Glomerular visceral epithelial cell (primary cell): Measurements from ENCODE around the gene SPRR3.
"Not testable (repeated sequence)": the region's sequence is repeated elsewhere in the genome, so short reads cannot be mapped to it uniquely, and the experiment has no call there.

Experiments
- DNase-seq: peaks from one replicate; pipeline ENCODE4 v3.0.0-alpha.2; 2016; ENCODE audit errors: extremely low spot score

Gene SPRR3

DNA sequence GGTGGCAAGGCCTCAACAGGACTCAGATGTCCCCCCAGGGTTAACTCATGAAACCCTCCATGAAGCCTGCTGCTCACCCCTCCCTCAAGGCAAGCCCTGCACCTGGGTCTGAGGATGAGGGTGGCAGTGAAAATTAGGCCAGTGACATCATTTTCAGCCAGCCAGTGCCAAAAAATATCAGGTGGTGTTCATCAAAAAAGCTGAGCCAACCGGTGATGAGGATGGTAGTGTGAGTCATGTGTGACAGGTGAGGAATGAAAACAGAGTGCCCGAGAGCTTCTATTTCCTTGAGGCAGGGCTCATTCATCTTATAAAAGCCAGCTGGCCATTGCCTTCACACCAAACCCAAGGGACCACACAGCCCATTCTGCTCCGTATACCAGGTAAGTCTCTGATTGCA, 17.8 kb upstream of the SPRR3 start, which contains the start of gene SPRR1A:
SPRR1A (plus strand) TSS at position 339 of the 400 bp plus-strand sequence. CDS start 1,150 bp downstream, outside the sequence.
- no peak for DNase-seq

DNA sequence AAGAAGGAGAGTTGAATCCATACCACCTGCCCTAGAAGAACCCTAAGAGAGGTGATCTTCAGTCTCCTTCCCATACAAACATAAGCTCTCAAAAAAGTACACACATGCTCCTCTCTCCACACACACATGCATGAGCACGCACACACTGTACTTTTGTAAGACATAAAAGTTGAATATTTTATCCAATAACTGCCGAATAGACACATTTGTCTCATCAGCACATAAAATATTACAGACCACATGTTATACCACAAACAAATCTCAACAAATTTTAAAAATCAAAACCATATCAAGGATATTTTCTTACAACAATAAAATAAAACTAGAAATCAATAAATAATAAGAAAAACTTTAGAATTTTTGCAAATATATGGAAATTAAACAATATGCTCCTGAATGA, 15.0 kb upstream of the SPRR3 start:
- no peak for DNase-seq

DNA sequence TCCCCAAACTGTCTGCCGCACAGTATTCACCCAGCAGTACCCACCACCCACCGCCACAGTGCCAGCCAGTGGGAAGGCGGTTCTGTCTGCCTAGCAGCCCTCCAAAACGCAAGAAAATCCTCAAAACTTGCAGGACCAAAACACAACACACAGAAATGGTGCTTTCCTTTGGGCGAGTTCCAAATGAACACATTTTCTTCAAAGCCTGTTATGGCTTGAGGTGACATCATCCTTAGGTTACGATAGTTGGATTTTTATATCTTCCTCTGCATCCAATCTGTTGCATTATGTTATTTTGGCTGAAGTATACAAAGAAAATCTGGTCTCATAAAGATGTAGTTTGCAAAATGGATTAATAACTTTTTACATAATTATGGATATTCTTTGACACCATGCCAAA, 8.4 kb upstream of the SPRR3 start:
- no peak for DNase-seq

DNA sequence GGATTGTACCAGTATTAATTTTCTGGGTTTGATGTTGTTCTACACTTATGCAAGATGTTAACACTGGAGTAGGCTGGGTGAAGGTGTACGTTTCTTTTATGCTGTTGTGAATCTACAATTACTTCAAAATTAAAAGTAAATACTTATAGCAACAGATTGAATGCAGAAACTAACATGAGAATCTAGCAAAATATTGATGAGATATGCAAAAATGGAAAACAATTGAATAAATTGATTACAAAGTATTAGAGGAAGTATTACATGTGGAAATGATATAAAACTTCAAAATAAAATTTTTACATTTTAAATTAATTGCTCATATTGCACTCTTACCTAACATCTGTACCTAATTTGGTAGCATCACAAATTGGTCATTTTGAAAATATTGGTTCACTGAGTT, 5.7 kb upstream of the SPRR3 start:
- DNase-seq, result no peak

DNA sequence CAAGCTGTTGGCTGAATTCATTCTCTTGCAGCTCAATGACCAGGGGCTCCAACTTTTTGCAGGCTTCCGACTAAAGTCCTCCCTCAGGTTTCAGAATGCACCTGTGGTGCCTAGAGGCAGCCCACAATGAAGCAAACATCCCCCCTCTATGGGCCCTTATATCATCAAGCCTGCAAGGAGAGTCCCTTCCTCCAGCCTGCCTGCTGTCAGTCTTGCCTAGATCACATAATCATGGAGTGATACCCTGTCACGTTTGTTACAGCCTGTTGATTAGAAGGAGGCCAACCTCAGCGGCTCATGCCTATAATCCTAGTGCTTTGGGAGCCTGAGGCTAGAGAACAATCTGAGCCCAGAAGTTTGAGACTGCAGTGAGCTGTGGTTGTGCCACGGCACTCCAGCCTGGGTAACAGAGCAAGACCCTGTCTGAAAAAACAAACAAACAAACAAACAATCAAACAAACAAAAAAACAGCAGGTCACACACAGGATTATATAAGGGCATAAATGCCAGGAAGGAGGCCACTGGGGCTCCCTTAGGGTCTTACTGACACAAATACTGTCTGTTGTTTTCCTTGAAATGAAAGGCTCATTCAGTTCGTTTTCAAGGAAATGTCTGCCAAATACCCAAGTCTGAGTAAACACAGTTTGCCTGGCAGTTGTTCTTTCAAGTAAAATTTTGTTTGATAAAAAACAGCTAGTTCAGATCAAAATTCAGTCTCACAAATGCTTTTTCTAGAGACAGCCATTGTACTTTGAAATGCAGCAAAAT, 4.7 kb upstream of the SPRR3 start:
- DNase-seq, result no peak

DNA sequence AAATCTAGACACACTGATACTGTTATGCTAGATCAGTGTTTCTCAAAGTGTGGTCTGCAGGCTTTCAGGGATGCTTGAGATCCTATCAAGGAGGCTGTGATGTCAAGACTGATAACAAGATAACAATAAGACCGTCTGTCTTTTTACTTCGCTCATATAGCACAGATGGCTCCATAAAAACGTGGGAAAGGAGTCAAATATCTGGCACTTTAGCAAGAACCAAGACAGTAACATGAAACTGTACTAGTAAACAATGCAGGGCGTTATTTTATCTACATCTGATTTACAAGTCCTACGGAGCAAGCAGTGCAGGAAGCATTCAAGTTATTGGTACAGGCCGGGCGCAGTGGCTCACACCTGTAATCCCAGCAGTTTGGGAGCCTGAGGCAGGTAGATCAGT, 3.6 kb upstream of the SPRR3 start:
- DNase-seq, result no peak

DNA sequence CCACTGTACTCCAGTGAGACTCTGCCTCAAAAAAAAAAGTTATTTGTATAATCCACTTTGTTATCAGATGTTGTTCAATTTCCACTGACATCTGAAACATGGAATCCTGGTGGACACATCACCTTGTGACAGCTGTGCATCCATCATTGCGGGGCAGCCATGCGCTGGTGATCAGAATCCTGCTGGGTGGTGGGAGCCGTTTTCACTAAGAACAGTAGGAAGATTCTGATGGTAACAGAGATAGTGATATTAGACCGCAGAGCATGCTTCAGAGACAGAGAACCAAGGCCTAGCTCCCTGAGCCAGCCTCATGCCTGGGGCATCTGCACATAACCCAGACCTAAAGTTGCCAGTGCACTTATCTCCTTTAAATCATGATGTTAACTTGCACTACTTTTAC, 3.1 kb upstream of the SPRR3 start:
- no peak for DNase-seq

DNA sequence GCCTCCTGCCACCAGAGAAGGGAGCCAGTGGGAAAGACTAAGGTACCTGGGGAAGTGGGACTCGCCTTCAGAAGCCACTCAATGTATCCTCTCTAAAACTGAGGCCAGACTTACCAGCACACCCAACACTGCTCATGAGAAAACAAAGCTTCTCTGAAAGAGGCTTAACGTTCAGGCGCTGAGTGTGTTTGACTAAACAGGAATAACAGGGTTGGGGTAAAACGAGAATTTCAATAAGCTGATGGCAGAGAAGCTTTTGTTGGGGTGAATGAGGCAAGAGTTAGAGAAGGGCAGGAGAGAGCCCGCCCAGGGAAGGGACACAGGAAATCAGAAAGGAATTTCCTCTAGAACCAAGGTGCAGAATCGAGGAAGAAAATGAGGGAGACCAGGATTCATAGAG, 1.7 kb upstream of the SPRR3 start:
- DNase-seq, result no peak

DNA sequence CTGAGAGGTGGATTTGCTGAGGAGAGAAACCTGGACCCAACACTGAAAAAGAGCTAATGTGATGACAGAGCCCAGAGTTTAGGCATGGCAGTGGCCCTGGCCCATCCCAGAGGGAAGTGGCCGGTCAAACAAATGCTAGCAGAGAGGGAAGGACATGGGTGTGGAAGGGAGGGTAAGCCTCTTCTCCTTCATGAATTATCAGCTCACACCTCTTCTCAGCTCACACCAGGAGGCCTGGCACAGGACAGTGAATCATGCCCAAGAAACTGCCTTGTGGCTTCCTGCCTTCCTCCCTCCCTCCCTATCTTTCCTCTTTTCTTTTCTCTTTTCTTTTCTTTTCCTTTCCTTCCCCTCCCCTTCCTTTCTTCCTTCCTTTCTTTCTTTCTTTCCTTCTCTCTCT, 1.3 kb upstream of the SPRR3 start:
- DNase-seq, result no peak

DNA sequence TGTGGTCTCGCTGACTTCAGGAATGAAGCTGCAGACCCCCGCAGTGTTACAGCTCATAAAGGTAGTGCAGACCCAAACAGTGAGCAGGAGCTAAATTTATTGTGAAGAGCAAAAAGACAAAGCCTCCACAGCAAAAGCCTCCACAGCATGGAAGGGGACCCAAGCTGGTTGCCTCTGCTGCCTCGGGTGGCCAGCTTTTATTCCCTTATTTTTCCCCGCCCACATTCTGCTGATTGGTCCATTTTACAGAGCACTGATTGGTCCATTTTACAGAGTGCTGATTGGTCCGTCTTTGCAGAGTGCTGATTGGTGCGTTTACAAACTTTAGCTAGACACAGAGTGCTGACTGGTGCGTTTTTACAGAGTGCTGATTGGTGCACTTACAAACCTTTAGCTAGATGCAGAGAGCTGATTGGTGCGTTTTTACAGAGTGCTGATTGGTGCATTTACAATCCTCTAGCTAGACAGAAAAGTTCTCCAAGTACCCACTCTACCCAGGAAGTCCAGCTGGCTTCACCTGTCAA, 9.7 kb downstream of the SPRR3 start:
- not testable (repeated sequence) for DNase-seq

DNA sequence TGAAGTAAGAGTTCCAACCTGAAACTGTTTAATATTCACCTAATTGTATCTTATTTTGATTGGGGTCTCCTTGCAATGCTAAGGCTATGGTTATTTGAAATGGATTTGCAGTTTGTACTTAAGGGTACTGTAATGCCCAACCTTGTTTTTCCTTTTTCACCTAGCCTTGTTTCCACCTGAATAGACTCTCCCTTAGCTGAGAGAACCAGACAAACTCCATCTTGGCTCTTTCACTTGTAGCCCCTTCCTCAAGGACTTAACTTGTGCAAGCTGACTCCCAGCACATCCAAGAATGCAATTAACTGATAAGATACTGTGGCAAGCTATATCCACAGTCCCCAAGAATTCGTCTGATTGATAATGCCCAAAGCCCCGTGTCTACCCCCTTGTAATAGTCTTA, 20.3 kb downstream of the SPRR3 start:
- DNase-seq, result not testable (repeated sequence)

DNA sequence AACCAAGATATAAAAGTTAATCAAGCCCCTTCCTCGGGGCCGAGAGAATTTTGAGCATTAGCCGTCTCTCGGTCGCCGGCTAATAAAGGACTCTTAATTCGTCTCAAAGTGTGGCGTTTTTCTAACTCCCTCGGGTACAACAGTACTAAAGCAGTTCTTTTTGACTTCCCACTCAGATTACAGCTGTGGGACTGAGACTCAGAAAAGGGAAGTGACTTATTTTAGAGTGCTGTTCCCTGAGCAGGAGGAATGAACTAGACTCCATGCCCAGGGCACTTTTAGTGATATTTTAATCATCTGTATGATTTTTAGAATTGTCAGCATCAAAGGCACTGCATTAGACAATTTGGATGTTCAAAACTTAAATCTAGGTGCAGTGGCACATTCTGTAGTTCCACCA, 20.8 kb downstream of the SPRR3 start:
- DNase-seq, result not testable (repeated sequence)

DNA sequence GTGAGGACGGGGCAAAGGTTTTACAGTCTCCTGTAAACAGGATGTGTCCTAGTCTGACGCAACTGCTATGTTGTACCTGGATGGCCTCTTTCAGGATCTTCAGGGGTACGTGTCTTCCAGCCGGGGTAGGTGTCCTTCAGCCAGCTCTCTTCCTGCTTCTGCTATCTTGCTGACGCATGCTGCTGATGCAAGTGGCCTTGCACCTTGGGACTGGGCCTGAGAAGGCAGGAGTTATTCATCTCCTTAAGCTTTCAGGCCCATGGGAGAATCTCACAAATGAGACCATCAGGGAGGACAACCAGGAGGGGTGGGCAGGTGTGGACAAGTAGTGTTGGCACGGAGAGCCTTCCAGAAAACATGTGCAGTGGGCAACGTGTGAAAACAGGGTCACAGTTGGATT, 21.6 kb downstream of the SPRR3 start:
- DNase-seq, result no peak

DNA sequence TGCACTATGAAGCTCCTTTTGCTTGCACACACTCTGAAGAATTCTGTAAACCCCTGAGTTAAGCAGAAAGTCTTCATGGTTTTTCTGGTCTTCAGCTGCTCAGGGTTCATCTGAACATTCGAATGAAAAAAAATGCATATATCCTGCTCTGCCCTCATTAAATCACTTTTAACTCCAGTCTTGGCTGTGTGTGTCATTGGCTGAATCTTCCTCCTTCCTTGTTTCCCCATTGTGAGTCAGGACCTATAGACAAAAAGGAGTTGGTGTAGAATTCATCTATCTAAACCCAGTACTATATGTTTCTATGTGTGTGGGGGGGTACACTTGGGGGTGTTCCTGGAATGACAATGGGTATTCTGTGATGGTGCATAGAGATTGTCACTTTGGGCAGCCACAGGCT, 22.9 kb downstream of the SPRR3 start:
- no peak for DNase-seq

DNA sequence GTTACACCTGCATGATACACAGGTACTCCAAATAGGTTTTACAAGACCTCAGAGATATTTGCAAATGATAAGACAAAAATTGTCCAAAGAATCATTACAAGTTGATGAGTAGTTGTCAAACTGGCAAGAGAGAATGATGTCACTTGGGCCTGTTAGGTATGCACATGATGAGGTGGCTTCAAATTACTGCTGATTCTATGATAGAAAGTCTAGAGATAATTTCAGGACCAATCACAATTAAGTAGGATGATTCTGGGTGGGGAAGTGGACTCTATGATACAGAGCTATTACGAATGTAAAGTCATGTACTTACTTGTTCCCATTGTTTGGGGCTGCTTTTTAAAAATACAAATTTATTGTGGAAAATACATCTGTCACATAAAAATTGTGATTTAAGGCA, 24.2 kb downstream of the SPRR3 start:
- no peak for DNase-seq

DNA sequence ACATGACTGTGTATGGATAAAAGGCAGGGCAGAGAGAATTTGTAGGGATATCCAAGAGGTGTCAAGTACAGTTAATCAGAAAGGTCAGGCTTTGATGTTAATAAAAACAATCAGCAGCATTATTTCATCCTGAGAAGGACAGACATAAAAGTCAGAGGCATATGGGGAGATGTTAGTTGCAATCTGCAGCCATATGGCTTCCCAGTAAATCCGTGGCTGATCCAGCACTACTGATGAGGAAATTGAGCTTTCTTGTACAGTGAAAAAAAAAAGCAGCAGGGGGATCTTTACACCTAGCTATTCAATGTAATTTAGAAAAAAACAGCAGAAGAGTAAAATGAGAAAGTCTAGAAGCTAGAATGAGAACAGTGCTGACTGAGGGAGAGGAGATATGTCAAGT, 27.2 kb downstream of the SPRR3 start:
- no peak for DNase-seq

DNA sequence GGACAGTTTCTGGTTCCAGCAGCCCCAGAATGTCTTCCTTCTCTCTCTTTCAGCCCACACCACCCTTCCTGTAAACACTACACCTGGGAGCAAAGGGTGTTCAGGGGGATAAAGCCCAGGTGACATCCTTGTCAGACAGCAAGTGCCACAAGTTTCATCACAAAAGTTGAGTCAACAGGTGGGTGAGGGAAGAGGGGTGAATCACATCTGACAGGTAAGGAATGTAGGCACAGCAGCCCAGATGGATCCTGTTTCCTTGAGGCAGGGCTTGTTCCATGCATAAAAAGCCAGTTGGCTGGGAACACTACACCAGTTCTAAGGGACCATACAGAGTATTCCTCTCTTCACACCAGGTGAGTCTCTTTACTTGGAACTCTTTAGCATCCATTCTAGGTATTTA, 29.3 kb downstream of the SPRR3 start, which contains the start of gene SPRR1B:
SPRR1B (plus strand) TSS at position 309 of the 400 bp plus-strand sequence. CDS start 1,143 bp downstream, outside the sequence.
- DNase-seq, result no peak

DNA sequence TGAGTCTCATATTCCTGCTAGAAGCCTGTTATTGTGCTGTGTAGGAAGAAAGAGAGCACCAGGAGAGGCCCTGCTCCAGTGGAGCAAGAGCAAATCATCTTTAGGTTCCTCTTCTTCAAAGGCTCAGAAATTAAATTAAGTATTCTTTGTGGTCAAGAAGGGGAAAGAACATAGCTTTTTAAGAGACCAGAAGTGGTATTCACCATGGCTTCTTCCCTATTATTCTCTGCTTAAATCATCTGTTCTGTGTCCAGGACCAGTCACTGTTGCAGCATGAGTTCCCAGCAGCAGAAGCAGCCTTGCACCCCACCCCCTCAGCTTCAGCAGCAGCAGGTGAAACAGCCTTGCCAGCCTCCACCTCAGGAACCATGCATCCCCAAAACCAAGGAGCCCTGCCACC, 30.5 kb downstream of the SPRR3 start:
- no peak for DNase-seq

DNA sequence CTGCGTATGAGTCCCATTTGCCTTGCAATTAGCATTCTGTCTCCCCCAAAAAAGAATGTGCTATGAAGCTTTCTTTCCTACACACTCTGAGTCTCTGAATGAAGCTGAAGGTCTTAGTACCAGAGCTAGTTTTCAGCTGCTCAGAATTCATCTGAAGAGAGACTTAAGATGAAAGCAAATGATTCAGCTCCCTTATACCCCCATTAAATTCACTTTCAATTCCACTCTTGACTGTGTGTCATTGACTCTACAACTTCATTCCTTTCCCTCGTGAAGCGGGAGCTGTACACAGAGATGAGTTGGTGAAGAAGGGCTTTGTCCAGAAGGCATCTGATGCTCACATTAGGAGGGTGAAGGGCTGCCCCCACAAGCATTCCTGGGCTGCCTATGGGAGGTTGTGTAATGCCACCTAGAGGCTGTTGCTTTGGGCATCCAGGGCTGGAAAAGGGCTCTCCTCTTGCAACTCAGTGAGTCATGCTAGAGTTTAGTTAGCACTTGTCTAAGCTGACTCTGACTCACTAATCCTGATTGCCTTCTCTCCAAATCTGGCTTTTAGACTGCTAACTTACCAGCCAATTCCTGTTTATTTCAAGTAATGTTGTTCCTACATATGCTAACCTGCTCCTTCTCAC, 31.2 kb downstream of the SPRR3 start:
- peak; percentile 24 for DNase-seq

DNA sequence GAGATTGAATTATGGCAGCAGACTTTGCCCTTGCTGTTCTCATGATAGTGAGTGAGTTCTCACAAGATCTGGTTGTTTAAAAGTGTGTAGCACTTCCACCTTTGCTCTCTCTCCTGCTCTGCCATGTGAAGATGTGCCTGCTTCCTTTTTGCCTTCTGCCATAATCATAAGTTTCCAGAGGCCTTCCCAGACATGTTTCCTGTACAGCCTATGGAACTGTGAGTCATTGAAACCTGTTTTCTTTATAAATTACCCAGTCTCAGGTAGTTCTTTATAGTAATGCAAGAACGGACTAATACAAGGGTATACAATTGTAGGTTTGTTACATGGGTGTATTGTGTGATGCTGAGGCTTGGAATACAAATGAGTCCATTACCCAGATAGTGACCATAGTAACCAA, 33.7 kb downstream of the SPRR3 start:
- DNase-seq, result no peak

DNA sequence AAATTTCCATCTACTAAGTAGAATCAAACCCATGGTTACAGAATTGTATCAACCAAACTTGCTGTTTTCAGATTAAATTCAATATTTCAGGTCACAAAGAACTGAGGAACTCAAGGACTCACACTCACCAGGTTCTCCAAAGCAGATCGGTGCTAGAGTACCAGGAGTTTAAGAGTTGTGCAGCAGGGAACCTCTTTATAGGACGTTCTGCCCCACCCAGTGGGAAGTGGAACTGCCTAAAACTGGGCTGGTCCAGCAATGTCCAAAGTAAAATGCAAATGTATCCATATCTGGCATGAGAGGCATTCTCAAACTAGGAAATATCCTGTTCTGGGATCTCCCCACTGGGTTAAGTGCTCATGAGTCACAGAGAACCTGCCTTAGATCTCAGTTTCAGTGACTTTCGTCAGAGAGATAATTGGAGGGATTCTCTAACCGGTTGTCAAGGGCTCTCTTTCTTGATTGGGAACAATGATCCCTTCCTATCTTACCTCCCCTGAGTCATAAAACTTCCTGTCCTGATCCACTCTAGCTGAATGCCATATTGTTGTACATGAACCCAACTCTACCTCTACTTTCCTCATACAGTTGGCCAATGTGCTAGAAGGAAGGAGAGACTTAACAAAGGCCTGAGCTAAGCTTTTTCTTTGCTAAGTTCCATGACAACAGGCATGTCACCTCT, 39.5 kb downstream of the SPRR3 start, which contains the start of gene SPRR2D:
SPRR2D (minus strand) TSS at position 171 of the 682 bp plus-strand sequence. CDS start 774 bp downstream, outside the sequence.
- DNase-seq, result no peak

DNA sequence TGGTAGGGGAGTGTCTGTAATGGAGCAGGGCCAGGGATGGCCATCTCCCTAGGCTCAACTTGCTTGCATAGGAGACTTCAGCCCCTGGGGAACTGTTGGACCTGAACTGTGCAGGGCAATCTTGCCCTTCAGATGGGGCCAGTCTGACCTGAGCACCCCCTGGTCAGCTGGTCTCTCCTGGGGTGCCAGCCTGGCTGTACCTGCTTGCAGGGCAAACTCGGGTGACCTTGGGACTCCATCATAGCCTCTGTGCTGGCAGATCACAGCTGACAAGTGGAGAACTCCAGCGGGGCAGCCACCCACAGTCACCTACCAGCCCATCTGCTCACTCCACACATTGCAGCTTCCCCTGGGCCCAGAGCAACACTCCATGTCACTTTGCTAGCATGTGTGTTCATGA, 47.7 kb downstream of the SPRR3 start:
- DNase-seq, result no peak
